ENCODE results near the gene STX10.

- TF ChIP-seq HNRNPLL (IDR thresholded peaks at IDR 0.05; ENCODE audit: low read depth, low read length, poor library complexity, severe bottlenecking) (no peak), ZNF12 (CRISPR knock-in tag; IDR thresholded peaks at IDR 0.05) (no peak), HMG20B (CRISPR knock-in tag; IDR thresholded peaks at IDR 0.05) (no peak)
These were observed 34.3 kb downstream of the STX10 start for GRCh38 chr19:13115936-13116281.

Measured in K562 (cell line).